Neural progenitor cell (in vitro differentiated cells): ENCODE data around the gene PEX11B. TPM values are rescaled to one million over a fixed set of nuclear protein-coding genes. Genes with fewer than 3 reads are reported as not detected.
A peak's percentile ranks its signal among the peaks of the same experiment; 100 is the strongest.

Experiments used
- DNase-seq: peaks from one replicate; pipeline ENCODE4 v3.0.0-alpha.2; 2016; ENCODE audit warnings: low spot score
- H2AFZ ChIP-seq: fragments of 200-600 bp; sonication (generic); replicated peaks from 2 replicates; pipeline ENCODE4 v1.6.1; 2016; ENCODE audit warnings: antibody characterized with exemption
- H3F3A ChIP-seq: fragments of 200-600 bp; sonication (generic); 2 replicates; pipeline ENCODE4 v1.6.1; 2016; ENCODE audit warnings: antibody characterized with exemption, low read depth
- H3K27ac ChIP-seq: fragments of 200-600 bp; sonication (generic); 2 replicates; pipeline ENCODE4 v1.5.1; 2016; ENCODE audit warnings: mild to moderate bottlenecking
- H3K27me3 ChIP-seq: fragments of 200-600 bp; sonication (generic); 2 replicates; pipeline ENCODE4 v1.6.1; 2016; ENCODE audit warnings: mild to moderate bottlenecking, moderate library complexity
- H3K36me3 ChIP-seq: fragments of 200-600 bp; sonication (generic); 2 replicates; pipeline ENCODE4 v1.5.1; 2016
- H3K4me1 ChIP-seq: fragments of 200-600 bp; sonication (generic); 2 replicates; pipeline ENCODE4 v1.6.1; 2016; ENCODE audit warnings: mixed run types
- H3K4me2 ChIP-seq: fragments of 200-600 bp; sonication (generic); 2 replicates; pipeline ENCODE4 v1.6.1; 2016
- H3K4me3 ChIP-seq: fragments of 200-600 bp; sonication (generic); 2 replicates; pipeline ENCODE4 v1.5.1; 2016
- H3K79me2 ChIP-seq: fragments of 200-600 bp; sonication (generic); 2 replicates; pipeline ENCODE4 v1.6.1; 2016; ENCODE audit warnings: low read depth
- H3K9ac ChIP-seq: fragments of 200-600 bp; sonication (generic); 2 replicates; pipeline ENCODE4 v1.6.1; 2016
- H3K9me3 ChIP-seq: fragments of 200-600 bp; sonication (generic); 2 replicates; pipeline ENCODE4 v1.5.1; 2016; ENCODE audit warnings: low read depth
- H4K20me1 ChIP-seq: fragments of 200-600 bp; sonication (generic); 2 replicates; pipeline ENCODE4 v1.6.1; 2016; ENCODE audit warnings: low read depth
- H3K27ac Mint-ChIP-seq: 3 replicates; pipeline ENCODE4 v1.8.0; 2021; ENCODE audit warnings: mixed read lengths
- H3K27me3 Mint-ChIP-seq: 2 replicates; pipeline ENCODE4 v1.8.0; 2022; ENCODE audit warnings: low read depth, mild to moderate bottlenecking, inconsistent platforms, moderate library complexity, mixed read lengths; ENCODE audit not compliant: insufficient read depth
- H3K36me3 Mint-ChIP-seq: 3 replicates; pipeline ENCODE4 v1.8.0; 2021; ENCODE audit warnings: mixed read lengths
- H3K4me1 Mint-ChIP-seq: 3 replicates; pipeline ENCODE4 v1.8.0; 2021; ENCODE audit warnings: mixed read lengths
- H3K4me3 Mint-ChIP-seq: 3 replicates; pipeline ENCODE4 v1.8.0; 2021; ENCODE audit warnings: mild to moderate bottlenecking, moderate library complexity, mixed read lengths
- H3K9me3 Mint-ChIP-seq: 3 replicates; pipeline ENCODE4 v1.8.0; 2020; ENCODE audit warnings: mixed read lengths
- CTCF ChIP-seq: fragments of 200-600 bp; sonication (generic); IDR thresholded peaks from 2 replicates; pipeline ENCODE4 v1.5.1; 2017; ENCODE audit warnings: antibody characterized with exemption, mild to moderate bottlenecking
- EZH2 ChIP-seq: fragments of 200-600 bp; sonication (generic); IDR thresholded peaks from 2 replicates; pipeline ENCODE4 v1.6.1; 2017; ENCODE audit warnings: antibody characterized with exemption, mild to moderate bottlenecking, moderate library complexity
- EZH2phosphoT487 ChIP-seq: fragments of 200-600 bp; sonication (generic); IDR thresholded peaks from 2 replicates; pipeline ENCODE4 v1.6.1; 2017; ENCODE audit warnings: antibody characterized with exemption
- total RNA-seq: library from RNA; depleted of rRNA; stranded (reverse); fragments of >200 nt; gene quantifications from 2 replicates; pipeline ENCODE4 v1.2.3, GENCODE V29; 2015; ENCODE audit warnings: low replicate concordance

PEX11B gene
- total RNA-seq, 1 donor from 2014 or later: 15.0 TPM

GRCh38 chr1:145891587-145892485, 26.7 kb downstream of the PEX11B start:
- H3K27me3 ChIP-seq: peaks cover 11% of the 10 kb centered on the region
- no peak overlapping the region for H3K27ac ChIP-seq
- no peaks in the 10 kb centered on the region for H3K36me3 ChIP-seq
- H3K4me1 ChIP-seq: peaks cover 7% of the 10 kb centered on the region
- H3K9me3 Mint-ChIP-seq: no peaks in the 10 kb centered on the region
- H2AFZ ChIP-seq: peak overlapping the region; percentile 100
- peaks cover 25% of the 10 kb centered on the region for H3K4me1 Mint-ChIP-seq
- H3K9ac ChIP-seq: no peak overlapping the region
- peaks cover 10% of the 10 kb centered on the region for H3K27me3 Mint-ChIP-seq
- peak overlapping the region; percentile 74 for H3K4me2 ChIP-seq
- peak overlapping the region; percentile 88 for H3K27ac Mint-ChIP-seq
- H3F3A ChIP-seq: no peaks in the 10 kb centered on the region
- no peaks in the 10 kb centered on the region for H3K9me3 ChIP-seq
- H4K20me1 ChIP-seq: no peaks in the 10 kb centered on the region
- peak overlapping the region; percentile 56 for H3K4me3 Mint-ChIP-seq
- H3K36me3 Mint-ChIP-seq: no peaks in the 10 kb centered on the region
- TF ChIP-seq CTCF (peak; percentile 91), EZH2 (no peak)
- DNase-seq: peak; percentile 98
- peak overlapping the region; percentile 27 for H3K4me3 ChIP-seq
- no peaks in the 10 kb centered on the region for H3K79me2 ChIP-seq

DNA sequence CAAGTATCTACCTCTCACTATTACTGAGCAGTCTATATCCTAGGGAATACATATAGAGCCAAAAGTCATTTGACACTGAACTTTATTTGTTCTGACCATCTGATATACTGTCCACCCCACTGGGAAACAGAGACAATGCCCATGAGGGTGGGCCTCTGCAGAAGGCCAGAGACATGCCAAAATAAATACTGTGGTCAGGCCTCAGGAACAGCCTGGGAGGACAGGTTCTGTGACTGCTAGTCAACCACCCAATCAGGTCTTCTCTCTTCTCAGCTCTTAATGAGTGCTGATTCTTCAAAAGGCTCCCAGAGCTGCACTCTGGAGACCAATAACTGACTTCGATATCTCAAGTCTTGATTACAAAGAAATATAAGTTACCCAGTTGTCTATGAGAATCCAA, 27.4 kb downstream of the PEX11B start:
- H3K4me2 ChIP-seq: no peak overlapping the region
- no peak overlapping the region for H3K27ac ChIP-seq

DNA sequence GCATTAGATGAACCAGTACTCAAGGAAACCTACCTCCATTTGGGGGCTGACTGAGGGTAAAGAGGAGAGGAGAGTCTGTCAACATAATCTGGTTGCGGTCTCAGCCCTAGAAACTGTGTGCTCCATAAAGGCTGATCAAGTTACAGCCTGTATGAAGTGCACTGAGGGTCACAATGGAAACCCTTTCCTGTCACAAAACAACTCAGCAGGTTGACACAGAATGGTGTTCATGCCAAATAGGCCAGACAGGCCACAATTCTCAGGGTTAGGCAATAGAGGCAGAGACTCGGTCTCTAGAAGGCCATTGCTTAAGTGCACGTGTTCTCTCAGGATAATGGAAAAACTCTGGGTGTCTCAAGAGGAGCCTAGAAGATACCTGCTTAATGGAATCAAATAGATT, 28.8 kb downstream of the PEX11B start:
- H3K36me3 ChIP-seq: no peaks in the 10 kb centered on the region
- no peak overlapping the region for H3K4me2 ChIP-seq
- H3K27me3 ChIP-seq: peaks cover 29% of the 10 kb centered on the region
- H3K27me3 Mint-ChIP-seq: peaks cover 11% of the 10 kb centered on the region
- TF ChIP-seq EZH2: no peak
- no peak for TF ChIP-seq CTCF
- TF ChIP-seq EZH2phosphoT487: no peak
- peaks cover 27% of the 10 kb centered on the region for H3K4me1 Mint-ChIP-seq
- DNase-seq: peak; percentile 15
- H2AFZ ChIP-seq: no peak overlapping the region
- H3K9ac ChIP-seq: no peak overlapping the region
- no peaks in the 10 kb centered on the region for H3F3A ChIP-seq
- H3K27ac Mint-ChIP-seq: no peak overlapping the region
- H3K36me3 Mint-ChIP-seq: no peaks in the 10 kb centered on the region
- no peaks in the 10 kb centered on the region for H3K9me3 ChIP-seq
- H3K4me1 ChIP-seq: peaks cover 7% of the 10 kb centered on the region
- H4K20me1 ChIP-seq: no peaks in the 10 kb centered on the region
- no peaks in the 10 kb centered on the region for H3K9me3 Mint-ChIP-seq
- no peak overlapping the region for H3K4me3 Mint-ChIP-seq
- H3K4me3 ChIP-seq: no peak overlapping the region
- no peaks in the 10 kb centered on the region for H3K79me2 ChIP-seq
- no peak overlapping the region for H3K27ac ChIP-seq

More for the DNA sequence above, 27.4 kb downstream of the PEX11B start:
- Histone ChIP-seq H2AFZ (peak overlapping the region; percentile 95), H3K27me3 (peaks cover 18% of the 10 kb centered on the region), H3K9ac (no peak overlapping the region), H3K4me3 (no peak overlapping the region), H3F3A (no peaks in the 10 kb centered on the region), H3K9me3 (no peaks in the 10 kb centered on the region), H4K20me1 (no peaks in the 10 kb centered on the region), H3K4me1 (peaks cover 7% of the 10 kb centered on the region), H3K79me2 (no peaks in the 10 kb centered on the region), H3K36me3 (no peaks in the 10 kb centered on the region)
- Mint-ChIP-seq H3K27ac (no peak overlapping the region), H3K4me1 (peaks cover 27% of the 10 kb centered on the region), H3K36me3 (no peaks in the 10 kb centered on the region), H3K27me3 (peaks cover 4% of the 10 kb centered on the region), H3K9me3 (no peaks in the 10 kb centered on the region), H3K4me3 (no peak overlapping the region)
- TF ChIP-seq EZH2 (no peak), EZH2phosphoT487 (no peak), CTCF (no peak)
- no peak for DNase-seq
